HepG2 (cell line): ENCODE results near the gene DNAJC19. TPM values are rescaled to one million over a fixed set of nuclear protein-coding genes. Genes with fewer than 3 reads are reported as not detected.

Experiments
- ATF7 ChIP-seq, 2 experiments: fragments of 450-650 bp in 1 of 2; sonication (generic) in 1 of 2; formaldehyde crosslinking in 1 of 2; IDR thresholded peaks; 2 replicates each; pipeline versions ENCODE4 v1.4.0 to v1.6.1; 2016 to 2020; ENCODE audit warnings: antibody characterized with exemption in 1 of 2, mild to moderate bottlenecking in 1 of 2, missing genetic modification reagents in 1 of 2
- CHCHD3 ChIP-seq: sonication (generic); formaldehyde crosslinking; IDR thresholded peaks from 2 replicates; pipeline ENCODE4 v1.8.0; 2022; ENCODE audit warnings: mild to moderate bottlenecking, missing genetic modification reagents, moderate library complexity
- GLI4 ChIP-seq: sonication (generic); formaldehyde crosslinking; IDR thresholded peaks from 2 replicates; pipeline ENCODE4 v1.5.1; 2020; ENCODE audit warnings: missing genetic modification reagents, mild to moderate bottlenecking, moderate library complexity, borderline replicate concordance
- IRF1 ChIP-seq: sonication (generic); formaldehyde crosslinking; IDR thresholded peaks from 2 replicates; pipeline ENCODE4 v1.4.0; 2020; ENCODE audit warnings: low read depth, mild to moderate bottlenecking, missing genetic modification reagents
- JARID2 ChIP-seq: sonication (generic); formaldehyde crosslinking; IDR thresholded peaks from 2 replicates; pipeline ENCODE4 v1.8.1; 2023; ENCODE audit warnings: missing genetic modification reagents, inconsistent platforms; ENCODE audit not compliant: insufficient replicate concordance
- NAIF1 ChIP-seq: sonication (generic); formaldehyde crosslinking; IDR thresholded peaks from 2 replicates; pipeline ENCODE4 v1.5.0; 2020; ENCODE audit warnings: mild to moderate bottlenecking, missing genetic modification reagents, borderline replicate concordance
- NKX3-1 ChIP-seq: sonication (generic); formaldehyde crosslinking; IDR thresholded peaks from 2 replicates; pipeline ENCODE4 v1.5.0; 2020; ENCODE audit warnings: missing genetic modification reagents
- POLR2AphosphoS2 ChIP-seq: IDR thresholded peaks from 2 replicates; pipeline ENCODE4 v1.6.1; 2011; ENCODE audit warnings: low read depth, low read length, improper control_type of control experiment
- REXO4 ChIP-seq: sonication (generic); formaldehyde crosslinking; IDR thresholded peaks from 2 replicates; pipeline ENCODE4 v1.8.0; 2022; ENCODE audit warnings: missing genetic modification reagents, mild to moderate bottlenecking, borderline replicate concordance
- ZHX2 ChIP-seq, 2 experiments: sonication (generic) in 1 of 2; formaldehyde crosslinking in 1 of 2; IDR thresholded peaks; 2 replicates each; pipeline versions ENCODE4 v1.6.1 to v1.9.0; 2014 to 2022; ENCODE audit warnings: antibody characterized with exemption in 1 of 2, borderline replicate concordance in 1 of 2, inconsistent platforms in 1 of 2, low read depth in 1 of 2, missing genetic modification reagents in 1 of 2
- ZNF546 ChIP-seq: sonication (generic); formaldehyde crosslinking; conservative IDR thresholded peaks from 2 replicates; pipeline ENCODE4 v1.8.1; 2023; ENCODE audit warnings: mild to moderate bottlenecking, missing genetic modification reagents
- ZNF720 ChIP-seq: sonication (generic); formaldehyde crosslinking; IDR thresholded peaks from 2 replicates; pipeline ENCODE4 v1.4.0; 2020; ENCODE audit warnings: missing genetic modification reagents
- ZSCAN12 ChIP-seq: sonication (generic); formaldehyde crosslinking; IDR thresholded peaks from 2 replicates; pipeline ENCODE4 v1.9.0; 2021; ENCODE audit warnings: mild to moderate bottlenecking, missing genetic modification reagents
- ZUFSP ChIP-seq: sonication (generic); formaldehyde crosslinking; IDR thresholded peaks from 2 replicates; pipeline ENCODE4 v1.9.0; 2021; ENCODE audit warnings: missing genetic modification reagents, mild to moderate bottlenecking, borderline replicate concordance
- polyA plus RNA-seq, 8 experiments: library from polyadenylated mRNA; depleted of rRNA in 3 of 8; stranded (reverse) in 7 of 8; unstranded in 1 of 8; fragments of >200 nt; fragmentation: Illumina TruSeq in 4 of 8; extraction: Trizol in 4 of 8; gene quantifications; 2 replicates each; pipeline versions ENCODE4 v1.2.1 to v1.2.3, GENCODE V29; 2011 to 2016; ENCODE audit warnings: low read depth in 4 of 8, missing spikeins in 1 of 8, mixed read lengths in 1 of 8; ENCODE audit not compliant: insufficient read depth in 1 of 8
- total RNA-seq, 5 experiments: library from RNA; depleted of rRNA; stranded (reverse); fragments of >200 nt; fragmentation: Illumina TruSeq; extraction: Trizol; gene quantifications; 2 replicates each; pipeline ENCODE4 v1.2.3, GENCODE V29; 2016; ENCODE audit warnings: low read depth in 1 of 5
- TF ChIP-seq, protein P1 (sequence below): sonication (generic); formaldehyde crosslinking; IDR thresholded peaks from 2 replicates; pipeline ENCODE4 v1.4.0; 2020; ENCODE audit warnings: missing genetic modification reagents, borderline replicate concordance

DNAJC19 gene
- total and polyA plus RNA-seq, 2 of the 13 experiments (the other 11 are each of a cell fraction or from before 2014, with no cell fraction given), result 51.1 to 75.8 TPM

- peak; percentile 50; the same call in 1 of the 2 replicates for TF ChIP-seq ZHX2 (IDR thresholded peaks at IDR 0.05; ENCODE audit: low read depth)
- no peak for TF ChIP-seq ZHX2 (CRISPR knock-in tag; IDR thresholded peaks at IDR 0.05; ENCODE audit: borderline replicate concordance)
- TF ChIP-seq REXO4, result no peak
- TF ChIP-seq GLI4 (CRISPR knock-in tag), result no peak
- no peak for TF ChIP-seq CHCHD3 (CRISPR knock-in tag)
- TF ChIP-seq ZSCAN12 (CRISPR knock-in tag), result no peak
- no peak for TF ChIP-seq ZUFSP
- TF ChIP-seq, protein P1, sequence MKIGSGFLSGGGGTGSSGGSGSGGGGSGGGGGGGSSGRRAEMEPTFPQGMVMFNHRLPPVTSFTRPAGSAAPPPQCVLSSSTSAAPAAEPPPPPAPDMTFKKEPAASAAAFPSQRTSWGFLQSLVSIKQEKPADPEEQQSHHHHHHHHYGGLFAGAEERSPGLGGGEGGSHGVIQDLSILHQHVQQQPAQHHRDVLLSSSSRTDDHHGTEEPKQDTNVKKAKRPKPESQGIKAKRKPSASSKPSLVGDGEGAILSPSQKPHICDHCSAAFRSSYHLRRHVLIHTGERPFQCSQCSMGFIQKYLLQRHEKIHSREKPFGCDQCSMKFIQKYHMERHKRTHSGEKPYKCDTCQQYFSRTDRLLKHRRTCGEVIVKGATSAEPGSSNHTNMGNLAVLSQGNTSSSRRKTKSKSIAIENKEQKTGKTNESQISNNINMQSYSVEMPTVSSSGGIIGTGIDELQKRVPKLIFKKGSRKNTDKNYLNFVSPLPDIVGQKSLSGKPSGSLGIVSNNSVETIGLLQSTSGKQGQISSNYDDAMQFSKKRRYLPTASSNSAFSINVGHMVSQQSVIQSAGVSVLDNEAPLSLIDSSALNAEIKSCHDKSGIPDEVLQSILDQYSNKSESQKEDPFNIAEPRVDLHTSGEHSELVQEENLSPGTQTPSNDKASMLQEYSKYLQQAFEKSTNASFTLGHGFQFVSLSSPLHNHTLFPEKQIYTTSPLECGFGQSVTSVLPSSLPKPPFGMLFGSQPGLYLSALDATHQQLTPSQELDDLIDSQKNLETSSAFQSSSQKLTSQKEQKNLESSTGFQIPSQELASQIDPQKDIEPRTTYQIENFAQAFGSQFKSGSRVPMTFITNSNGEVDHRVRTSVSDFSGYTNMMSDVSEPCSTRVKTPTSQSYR (CRISPR knock-in tag), result peak; percentile 95
- 0 out of 2 replicates have a peak, but pooled peaks have one; percentile 41 for TF ChIP-seq NKX3-1
- TF ChIP-seq POLR2AphosphoS2, result no peak
- no peak for TF ChIP-seq ZNF546
- no peak for TF ChIP-seq JARID2 (CRISPR knock-in tag)
- TF ChIP-seq IRF1, result 0 out of 2 replicates have a peak, but pooled peaks have one; percentile 31
- TF ChIP-seq ZNF720 (CRISPR knock-in tag), result no peak
- peak; percentile 87; the same call in 1 of the 2 replicates for TF ChIP-seq NAIF1 (CRISPR knock-in tag)
- TF ChIP-seq ATF7 (IDR thresholded peaks at IDR 0.05), result no peak
- peak; percentile 78; the same call in 1 of the 2 replicates for TF ChIP-seq ATF7 (CRISPR knock-in tag; IDR thresholded peaks at IDR 0.05)
These were observed at the start of gene DNAJC19 (continued) for GRCh38 chr3:180989291-180990163.
